Measurements from ENCODE around the gene OR51M1. TPM values are rescaled to one million over a fixed set of nuclear protein-coding genes. Genes with fewer than 3 reads are reported as not detected.
"Not testable (repeated sequence)": the region's sequence is repeated elsewhere in the genome, so short reads cannot be mapped to it uniquely, and the experiment has no call there.

The OR51M1 gene
- total RNA-seq, 1 donor, result under 0.01 TPM

- DNase-seq (ENCODE audit: low read depth), result no peak
- TF ChIP-seq CTCF (IDR thresholded peaks at IDR 0.05; ENCODE audit: insufficient read depth, low read length), result no peak
- no peak overlapping the region for H3K4me3 ChIP-seq (ENCODE audit: low read depth, low read length)
Measured at GRCh38 chr11:5348551-5349194, 34.9 kb upstream of the OR51M1 start.

- TF ChIP-seq CTCF (IDR thresholded peaks at IDR 0.05; ENCODE audit: insufficient read depth, low read length), result no peak
- H3K4me3 ChIP-seq (ENCODE audit: low read depth, low read length), result no peak overlapping the region
- DNase-seq (ENCODE audit: low read depth), result no peak
Measured at GRCh38 chr11:5349550-5349949, 34.1 kb upstream of the OR51M1 start.

- no peak within 1 kb of the TSS for H3K4me3 ChIP-seq (ENCODE audit: low read depth, low read length)
- TF ChIP-seq CTCF (IDR thresholded peaks at IDR 0.05; ENCODE audit: insufficient read depth, low read length), result no peak
- no peak for DNase-seq (ENCODE audit: low read depth)
Measured at GRCh38 chr11:5351208-5351607, 32.4 kb upstream of the OR51M1 start, which contains the start of gene OR51B6. TSS of gene OR51B6 (plus strand) at chr11:5351508. CDS start at chr11:5351508, 0 bp downstream.

GRCh38 chr11:5356031-5356430 is 27.6 kb upstream of the OR51M1 start:
- not testable (repeated sequence) for DNase-seq (ENCODE audit: low read depth); H3K4me3 ChIP-seq (ENCODE audit: low read depth, low read length)

- DNase-seq (ENCODE audit: low read depth), result peak; percentile 78
- H3K4me3 ChIP-seq (ENCODE audit: low read depth, low read length), result no peak overlapping the region
- TF ChIP-seq CTCF (IDR thresholded peaks at IDR 0.05; ENCODE audit: insufficient read depth, low read length), result no peak
Measured at GRCh38 chr11:5362017-5362625, 21.5 kb upstream of the OR51M1 start.

GRCh38 chr11:5363679-5364078 is 19.9 kb upstream of the OR51M1 start:
- no peak for DNase-seq (ENCODE audit: low read depth)
- no peak overlapping the region for H3K4me3 ChIP-seq (ENCODE audit: low read depth, low read length)
- TF ChIP-seq CTCF (IDR thresholded peaks at IDR 0.05; ENCODE audit: insufficient read depth, low read length), result no peak

GRCh38 chr11:5364214-5364613 is 19.4 kb upstream of the OR51M1 start:
- DNase-seq (ENCODE audit: low read depth), result peak; percentile 84
- no peak for TF ChIP-seq CTCF (IDR thresholded peaks at IDR 0.05; ENCODE audit: insufficient read depth, low read length)
- no peak overlapping the region for H3K4me3 ChIP-seq (ENCODE audit: low read depth, low read length)

- H3K4me3 ChIP-seq (ENCODE audit: low read depth, low read length); DNase-seq (ENCODE audit: low read depth): not testable (repeated sequence)
Measured at GRCh38 chr11:5366365-5366764, 17.2 kb upstream of the OR51M1 start.

All from fibroblast of the aortic adventitia (primary cell).